Right forelimb (tissue), 1 donor: ENCODE measurements around the gene CIAO1.
"Not testable (repeated sequence)": the region's sequence is repeated elsewhere in the genome, so short reads cannot be mapped to it uniquely, and the experiment has no call there.

Source experiments
- DNase-seq: peaks from one replicate; pipeline ENCODE4 v3.0.0-alpha.2; 2018

CIAO1 gene

GRCh38 chr2:96251721-96252292 is 14.2 kb upstream of the CIAO1 start:
- no peak for DNase-seq

GRCh38 chr2:96252526-96252925 is 13.5 kb upstream of the CIAO1 start:
- DNase-seq, result no peak

- no peak for DNase-seq
These were observed 13.0 kb upstream of the CIAO1 start for GRCh38 chr2:96253006-96253405.

GRCh38 chr2:96254571-96254970 is 11.5 kb upstream of the CIAO1 start:
- no peak for DNase-seq

- DNase-seq, result no peak
These were observed 9.4 kb upstream of the CIAO1 start for GRCh38 chr2:96256611-96257113.

- not testable (repeated sequence) for DNase-seq
These were observed 8.3 kb upstream of the CIAO1 start for GRCh38 chr2:96257744-96258143.

- no peak for DNase-seq
These were observed 7.6 kb upstream of the CIAO1 start for GRCh38 chr2:96258166-96259022.

GRCh38 chr2:96259497-96259921 is 6.5 kb upstream of the CIAO1 start:
- no peak for DNase-seq

GRCh38 chr2:96260387-96261260 is 5.4 kb upstream of the CIAO1 start:
- DNase-seq, result no peak

GRCh38 chr2:96261328-96262003 is 4.6 kb upstream of the CIAO1 start:
- no peak for DNase-seq

GRCh38 chr2:96262306-96262705 is 3.7 kb upstream of the CIAO1 start:
- no peak for DNase-seq

- no peak for DNase-seq
These were observed 1.9 kb upstream of the CIAO1 start for GRCh38 chr2:96264086-96264485.

- peak; percentile 62 for DNase-seq
These were observed 1.2 kb upstream of the CIAO1 start for GRCh38 chr2:96264656-96265348.

GRCh38 chr2:96265349-96265839 is 631 bp upstream of the CIAO1 start:
- no peak for DNase-seq

- no peak for DNase-seq
These were observed 1.3 kb downstream of the CIAO1 start for GRCh38 chr2:96267159-96267971.

GRCh38 chr2:96271995-96272394 is 6.0 kb downstream of the CIAO1 start:
- no peak for DNase-seq

- no peak for DNase-seq
These were observed 7.7 kb downstream of the CIAO1 start for GRCh38 chr2:96273763-96274162.

GRCh38 chr2:96274355-96275056 is 8.5 kb downstream of the CIAO1 start:
- DNase-seq, result no peak

GRCh38 chr2:96276787-96277499 is 10.9 kb downstream of the CIAO1 start:
- no peak for DNase-seq
